ENCODE data around the gene MFSD2B. TPM values are rescaled to one million over a fixed set of nuclear protein-coding genes. Genes with fewer than 3 reads are reported as not detected.

The MFSD2B gene
- total RNA-seq, 4 donors from 2014 or later = 1.6 TPM; not detected in 3

DNA sequence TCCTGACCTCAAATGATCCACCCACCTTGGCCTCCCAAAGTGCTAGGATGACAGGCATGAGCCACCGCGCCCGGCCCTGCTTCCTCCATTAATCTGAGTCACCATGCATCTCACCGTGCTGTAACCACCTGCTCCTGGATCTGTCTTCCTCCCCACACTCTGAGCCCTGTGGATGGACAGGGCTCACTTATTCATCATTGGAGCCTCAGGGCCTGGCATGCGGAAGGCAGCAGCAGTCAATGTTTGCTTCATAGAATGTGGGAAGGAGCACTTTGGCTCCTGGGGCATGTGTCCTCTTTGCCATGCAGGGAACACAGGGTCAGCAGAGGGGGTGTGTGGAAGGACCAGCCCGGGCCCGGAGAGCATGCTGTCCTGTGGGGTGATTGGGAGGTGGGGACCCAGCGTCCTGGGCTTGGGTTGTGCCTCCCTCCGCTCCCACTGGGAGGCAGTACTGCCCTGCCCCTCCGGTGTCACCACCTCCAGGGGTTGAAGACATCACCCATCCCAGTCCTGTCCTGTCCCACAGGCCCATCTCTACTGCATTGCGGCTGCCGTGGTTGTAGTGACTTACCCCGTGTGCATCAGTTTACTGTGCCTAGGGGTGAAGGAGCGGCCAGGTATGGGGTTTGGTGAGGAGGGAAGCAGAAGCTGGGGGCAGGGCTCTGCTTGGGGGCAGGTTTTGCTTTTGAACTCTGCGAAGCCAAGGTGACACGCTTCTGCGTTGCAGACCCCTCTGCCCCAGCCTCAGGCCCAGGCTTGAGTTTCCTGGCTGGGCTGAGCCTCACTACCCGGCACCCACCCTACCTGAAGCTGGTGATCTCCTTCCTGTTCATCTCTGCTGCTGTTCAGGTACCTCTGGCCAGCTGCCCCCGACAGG, 11.5 kb downstream of the MFSD2B start:
- no peaks in the 10 kb centered on the region for H3K27me3 ChIP-seq
- no peaks in the 10 kb centered on the region for H3K9me3 ChIP-seq
- no peaks in the 10 kb centered on the region for H3K4me1 ChIP-seq
- no peak overlapping the region for H3K27ac ChIP-seq
- H3K4me3 ChIP-seq = no peak overlapping the region
- peak in 1 of 2 donors; percentile 75 for DNase-seq (ENCODE audit: low spot score in 2 of 2)
- WGBS = 78% methylated on average over 6 of the region's 19 CpGs
- TF ChIP-seq, protein P1, sequence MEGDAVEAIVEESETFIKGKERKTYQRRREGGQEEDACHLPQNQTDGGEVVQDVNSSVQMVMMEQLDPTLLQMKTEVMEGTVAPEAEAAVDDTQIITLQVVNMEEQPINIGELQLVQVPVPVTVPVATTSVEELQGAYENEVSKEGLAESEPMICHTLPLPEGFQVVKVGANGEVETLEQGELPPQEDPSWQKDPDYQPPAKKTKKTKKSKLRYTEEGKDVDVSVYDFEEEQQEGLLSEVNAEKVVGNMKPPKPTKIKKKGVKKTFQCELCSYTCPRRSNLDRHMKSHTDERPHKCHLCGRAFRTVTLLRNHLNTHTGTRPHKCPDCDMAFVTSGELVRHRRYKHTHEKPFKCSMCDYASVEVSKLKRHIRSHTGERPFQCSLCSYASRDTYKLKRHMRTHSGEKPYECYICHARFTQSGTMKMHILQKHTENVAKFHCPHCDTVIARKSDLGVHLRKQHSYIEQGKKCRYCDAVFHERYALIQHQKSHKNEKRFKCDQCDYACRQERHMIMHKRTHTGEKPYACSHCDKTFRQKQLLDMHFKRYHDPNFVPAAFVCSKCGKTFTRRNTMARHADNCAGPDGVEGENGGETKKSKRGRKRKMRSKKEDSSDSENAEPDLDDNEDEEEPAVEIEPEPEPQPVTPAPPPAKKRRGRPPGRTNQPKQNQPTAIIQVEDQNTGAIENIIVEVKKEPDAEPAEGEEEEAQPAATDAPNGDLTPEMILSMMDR (IDR thresholded peaks at IDR 0.05) = no peak
- peaks cover 21% of the 10 kb centered on the region for H3K36me3 ChIP-seq

DNA sequence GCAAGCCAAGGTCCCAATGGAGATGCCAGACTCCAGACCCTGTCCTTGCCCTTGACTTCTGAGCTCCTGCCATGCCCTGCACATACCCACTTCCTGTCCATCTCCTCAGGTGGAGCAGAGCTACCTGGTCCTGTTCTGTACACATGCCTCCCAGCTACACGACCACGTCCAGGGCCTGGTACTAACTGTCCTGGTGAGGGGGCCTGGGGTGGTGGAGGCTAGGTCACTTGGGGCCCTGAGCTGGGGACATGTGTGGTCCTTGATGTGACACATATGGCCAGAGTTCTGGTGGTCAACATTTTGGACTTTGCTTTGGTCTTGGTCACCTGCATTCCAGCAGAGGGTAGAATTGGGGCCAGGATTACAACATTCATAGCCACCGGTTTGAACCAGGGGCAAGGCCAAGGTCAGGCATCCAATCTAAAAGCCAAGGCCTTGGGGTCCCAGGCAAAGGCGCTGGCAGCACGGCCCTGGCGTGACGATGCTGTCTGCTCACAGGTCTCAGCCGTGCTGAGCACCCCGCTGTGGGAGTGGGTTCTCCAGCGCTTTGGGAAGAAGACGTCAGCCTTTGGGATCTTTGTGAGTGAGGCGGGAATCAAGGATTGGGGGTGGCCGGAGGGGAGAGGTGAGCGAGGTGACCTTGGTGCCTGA, 12.6 kb downstream of the MFSD2B start:
- no peaks in the 10 kb centered on the region for H3K4me1 ChIP-seq
- TF ChIP-seq POLR2A (IDR thresholded peaks at IDR 0.05) = no peak
- peaks cover 21% of the 10 kb centered on the region for H3K36me3 ChIP-seq
- WGBS = 91% methylated on average over 13 of the region's 14 CpGs
- H3K27me3 ChIP-seq = no peaks in the 10 kb centered on the region
- H3K4me3 ChIP-seq = no peak overlapping the region
- H3K9me3 ChIP-seq = no peaks in the 10 kb centered on the region
- peak in 1 of 2 donors; percentile 48 for DNase-seq (ENCODE audit: low spot score in 2 of 2)
- H3K27ac ChIP-seq = no peak overlapping the region

DNA sequence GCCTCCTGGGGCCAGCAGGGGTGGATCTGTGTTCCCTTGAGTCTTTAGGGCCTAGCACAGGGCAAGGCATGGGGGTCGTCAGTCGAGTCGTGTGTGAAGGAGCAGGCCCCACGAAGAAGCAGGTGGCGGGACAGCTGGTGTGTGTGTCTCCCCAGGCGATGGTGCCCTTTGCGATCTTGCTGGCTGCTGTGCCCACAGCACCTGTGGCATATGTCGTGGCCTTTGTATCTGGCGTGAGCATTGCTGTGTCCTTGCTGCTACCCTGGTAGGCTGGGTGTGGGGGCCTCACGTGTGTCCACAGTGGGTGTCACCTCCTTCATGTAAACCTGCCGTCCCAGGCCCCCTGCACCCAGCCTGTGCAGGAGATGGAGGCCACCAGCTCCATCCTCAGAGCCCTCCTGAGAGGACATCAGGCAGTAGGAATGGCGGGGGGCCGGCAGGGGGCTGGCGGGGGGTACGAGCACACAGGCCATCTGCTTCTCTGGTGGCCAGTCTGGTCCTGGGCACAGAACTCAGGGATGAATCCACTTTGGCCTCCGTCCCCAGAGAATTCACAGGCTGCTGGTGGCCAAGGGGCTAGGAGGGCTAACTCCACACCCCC, 13.2 kb downstream of the MFSD2B start:
- H3K9me3 ChIP-seq = no peaks in the 10 kb centered on the region
- H3K36me3 ChIP-seq = peaks cover 21% of the 10 kb centered on the region
- no peak overlapping the region for H3K4me3 ChIP-seq
- no peaks in the 10 kb centered on the region for H3K4me1 ChIP-seq
- TF ChIP-seq EP300 (IDR thresholded peaks at IDR 0.05) = no peak
- TF ChIP-seq POLR2A (IDR thresholded peaks at IDR 0.05) = no peak
- TF ChIP-seq, protein P1 (IDR thresholded peaks at IDR 0.05) = no peak
- TF ChIP-seq POLR2AphosphoS5 (IDR thresholded peaks at IDR 0.05) = no peak
- peak in 1 of 2 donors; percentile 67 for DNase-seq (ENCODE audit: low spot score in 2 of 2)
- H3K27ac ChIP-seq = no peak overlapping the region
- WGBS = no CpG with 5 or more reads among the region's 16 CpGs
- no peaks in the 10 kb centered on the region for H3K27me3 ChIP-seq

DNA sequence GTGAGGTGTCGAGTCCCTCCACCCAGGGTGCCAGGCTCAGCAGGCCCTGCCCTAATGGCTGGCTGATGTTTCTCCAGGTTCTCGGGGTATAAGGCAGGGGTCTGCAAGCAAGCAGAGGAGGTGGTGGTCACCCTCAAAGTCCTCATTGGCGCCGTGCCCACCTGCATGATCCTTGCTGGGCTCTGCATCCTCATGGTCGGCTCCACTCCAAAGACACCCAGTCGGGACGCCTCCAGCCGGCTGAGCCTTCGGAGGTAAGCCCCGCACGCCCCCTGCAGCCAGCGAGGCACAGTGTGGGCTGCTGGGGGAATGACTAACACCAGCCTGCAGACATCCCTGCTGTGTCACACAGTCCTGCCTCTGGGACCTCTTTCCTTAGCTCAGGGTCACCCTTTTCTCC, 14.1 kb downstream of the MFSD2B start:
- Histone ChIP-seq H3K4me1 (no peaks in the 10 kb centered on the region), H3K4me3 (no peak overlapping the region), H3K9me3 (no peaks in the 10 kb centered on the region), H3K27ac (no peak overlapping the region), H3K27me3 (no peaks in the 10 kb centered on the region), H3K36me3 (peaks cover 22% of the 10 kb centered on the region)
- 83% methylated on average over 12 of the region's 12 CpGs for WGBS
- no peak for DNase-seq (ENCODE audit: low spot score in 2 of 2)
- no peak for TF ChIP-seq POLR2AphosphoS5 (IDR thresholded peaks at IDR 0.05)
- no peak for TF ChIP-seq POLR2A (IDR thresholded peaks at IDR 0.05)
- TF ChIP-seq, protein P1 (IDR thresholded peaks at IDR 0.05) = no peak
- TF ChIP-seq EP300 (IDR thresholded peaks at IDR 0.05) = no peak

DNA sequence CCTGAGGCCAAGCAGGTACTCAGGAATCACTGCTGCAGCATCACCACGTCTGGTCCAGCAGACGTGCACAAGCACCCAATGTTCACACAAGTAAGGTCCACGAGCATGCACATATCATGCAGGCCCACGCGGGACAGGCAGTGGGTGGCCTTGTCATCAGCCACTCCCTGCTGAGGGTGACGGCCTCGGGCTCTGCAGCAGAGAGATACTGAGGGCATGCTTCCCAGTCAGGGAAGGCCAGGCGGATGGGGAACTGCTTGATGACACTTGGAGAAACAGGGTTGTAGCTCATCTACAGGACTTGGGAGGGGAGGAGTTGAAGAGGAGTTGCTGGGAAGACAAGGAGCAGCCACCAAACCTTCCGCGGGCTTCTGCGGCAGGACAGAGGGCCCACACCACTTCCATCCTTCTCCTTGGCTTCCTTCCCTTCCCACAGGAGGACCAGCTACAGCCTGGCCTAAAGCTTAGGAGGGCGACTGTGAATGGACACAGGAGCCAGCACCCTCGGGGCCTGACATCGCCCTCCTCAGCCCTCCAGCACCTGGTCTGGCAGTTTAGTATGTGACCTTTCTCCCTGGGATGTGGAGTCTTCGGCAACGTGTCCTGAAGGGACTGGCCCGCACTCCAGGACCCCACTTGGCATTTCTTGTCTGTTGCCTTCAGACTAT, 15.2 kb downstream of the MFSD2B start:
- TF ChIP-seq EP300 (IDR thresholded peaks at IDR 0.05) (no peak), POLR2A (IDR thresholded peaks at IDR 0.05) (no peak), POLR2AphosphoS5 (IDR thresholded peaks at IDR 0.05) (no peak)
- TF ChIP-seq, protein P1 (IDR thresholded peaks at IDR 0.05) = no peak
- no peaks in the 10 kb centered on the region for H3K9me3 ChIP-seq
- no peaks in the 10 kb centered on the region for H3K4me1 ChIP-seq
- peak in 1 of 2 donors; percentile 55 for DNase-seq (ENCODE audit: low spot score in 2 of 2)
- H3K36me3 ChIP-seq = peaks cover 33% of the 10 kb centered on the region
- H3K4me3 ChIP-seq = no peak overlapping the region
- H3K27me3 ChIP-seq = no peaks in the 10 kb centered on the region
- 92% methylated on average over 10 of the region's 17 CpGs for WGBS
- H3K27ac ChIP-seq = no peak overlapping the region

All from suprapubic skin (tissue), 4 donors.